Measurements from ENCODE around the gene GPATCH2L.

The GPATCH2L gene

GRCh38 chr14:76208340-76208739 lies 56.6 kb downstream of the GPATCH2L start:
- Histone ChIP-seq H3K36me3 (ENCODE audit: control insufficient read depth in 4 of 4, insufficient read depth in 4 of 4, low read length in 3 of 4) (peaks cover 0 to 21% (median 4%) of the 10 kb centered on the region in 4 experiments), H3K4me3 (ENCODE audit: control insufficient read depth in 1 of 7, extremely low read depth in 1 of 7, insufficient read depth in 4 of 7, low read depth in 2 of 7, low read length in 6 of 7) (no peak overlapping the region), H3K27ac (ENCODE audit: insufficient read depth in 1 of 2, low read depth in 1 of 2, low read length in 2 of 2, poor library complexity in 1 of 2, severe bottlenecking in 2 of 2) (no peak overlapping the region), H3K9me3 (ENCODE audit: control extremely low read depth in 1 of 5, control insufficient read depth in 4 of 5, insufficient read depth in 2 of 5, low read depth in 1 of 5, low read length in 4 of 5) (peaks cover 0 to 1% (median 0%) of the 10 kb centered on the region in 5 experiments), H3K4me1 (ENCODE audit: control extremely low read depth in 1 of 4, control insufficient read depth in 4 of 4, insufficient read depth in 4 of 4, low read length in 3 of 4) (peaks cover 0 to 6% (median 0%) of the 10 kb centered on the region in 4 experiments), H3K27me3 (replicated peaks in 2 of 5; ENCODE audit: control insufficient read depth in 4 of 5, insufficient read depth in 5 of 5, low read length in 4 of 5) (no peaks in the 10 kb centered on the region)
- DNase-seq, result no peak
- WGBS (ENCODE audit: insufficient coverage), result 53% methylated on average over 5 of the region's 5 CpGs
- POLR2A ChIA-PET, result no interaction called here
- CTCF ChIA-PET, result no interaction called here

- H3K36me3 ChIP-seq (ENCODE audit: control insufficient read depth in 4 of 4, insufficient read depth in 4 of 4, low read length in 3 of 4), result peaks cover 0 to 7% (median 0%) of the 10 kb centered on the region in 4 experiments
- H3K4me3 ChIP-seq (ENCODE audit: control insufficient read depth in 1 of 7, extremely low read depth in 1 of 7, insufficient read depth in 4 of 7, low read depth in 2 of 7, low read length in 6 of 7), result no peak overlapping the region
- H3K27me3 ChIP-seq (replicated peaks in 2 of 5; ENCODE audit: control insufficient read depth in 4 of 5, insufficient read depth in 5 of 5, low read length in 4 of 5), result no peaks in the 10 kb centered on the region
- DNase-seq, result no peak
- H3K4me1 ChIP-seq (ENCODE audit: control extremely low read depth in 1 of 4, control insufficient read depth in 4 of 4, insufficient read depth in 4 of 4, low read length in 3 of 4), result peaks cover 0 to 6% (median 0%) of the 10 kb centered on the region in 4 experiments
- peaks cover 0 to 5% (median 0%) of the 10 kb centered on the region in 5 experiments for H3K9me3 ChIP-seq (ENCODE audit: control extremely low read depth in 1 of 5, control insufficient read depth in 4 of 5, insufficient read depth in 2 of 5, low read depth in 1 of 5, low read length in 4 of 5)
- WGBS (ENCODE audit: insufficient coverage), result no CpG with 5 or more reads among the region's 3 CpGs
- ChIA-PET POLR2A (no interaction called here), CTCF (interaction anchor here (1.5 kb wide), 1 partner anchor 125 kb away, joined by 4 read pairs; no protein-coding TSS in a partner anchor)
- no peak overlapping the region for H3K27ac ChIP-seq (ENCODE audit: insufficient read depth in 1 of 2, low read depth in 1 of 2, low read length in 2 of 2, poor library complexity in 1 of 2, severe bottlenecking in 2 of 2)
Measured at GRCh38 chr14:76212242-76212641, 60.5 kb downstream of the GPATCH2L start.

DNA sequence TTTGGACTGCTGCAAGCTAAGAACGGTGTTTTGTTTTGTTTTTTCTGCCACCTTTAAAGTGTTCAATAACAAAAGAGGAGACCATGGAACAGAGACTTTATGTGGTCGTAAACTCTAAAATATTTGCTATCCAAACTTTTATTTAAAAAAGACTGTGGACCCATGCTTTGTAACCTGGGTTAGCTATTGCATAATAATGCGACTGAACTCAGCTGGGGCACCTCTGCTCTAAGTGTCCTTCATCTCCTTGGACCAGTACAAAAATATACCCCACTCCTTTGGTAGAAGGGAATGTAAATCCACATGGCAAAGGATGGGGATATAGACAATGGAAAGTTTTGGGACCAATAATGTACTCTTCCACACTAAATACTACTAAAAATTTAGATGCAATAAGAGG lies 65.5 kb downstream of the GPATCH2L start:
- no peaks in the 10 kb centered on the region for H3K4me1 ChIP-seq (ENCODE audit: control extremely low read depth in 1 of 4, control insufficient read depth in 4 of 4, insufficient read depth in 4 of 4, low read length in 3 of 4)
- POLR2A ChIA-PET, result no interaction called here
- CTCF ChIA-PET, result no interaction called here
- H3K36me3 ChIP-seq (ENCODE audit: control insufficient read depth in 4 of 4, insufficient read depth in 4 of 4, low read length in 3 of 4), result peaks cover 0 to 4% (median 0%) of the 10 kb centered on the region in 4 experiments
- DNase-seq, result no peak
- peaks cover 0 to 6% (median 3%) of the 10 kb centered on the region in 5 experiments for H3K9me3 ChIP-seq (ENCODE audit: control extremely low read depth in 1 of 5, control insufficient read depth in 4 of 5, insufficient read depth in 2 of 5, low read depth in 1 of 5, low read length in 4 of 5)
- H3K27me3 ChIP-seq (replicated peaks in 2 of 5; ENCODE audit: control insufficient read depth in 4 of 5, insufficient read depth in 5 of 5, low read length in 4 of 5), result no peaks in the 10 kb centered on the region
- 100% methylated on average over 2 of the region's 3 CpGs for WGBS (ENCODE audit: insufficient coverage)
- no peak overlapping the region for H3K27ac ChIP-seq (ENCODE audit: insufficient read depth in 1 of 2, low read depth in 1 of 2, low read length in 2 of 2, poor library complexity in 1 of 2, severe bottlenecking in 2 of 2)
- H3K4me3 ChIP-seq (ENCODE audit: control insufficient read depth in 1 of 7, extremely low read depth in 1 of 7, insufficient read depth in 4 of 7, low read depth in 2 of 7, low read length in 6 of 7), result no peak overlapping the region

- Histone ChIP-seq H3K27me3 (replicated peaks in 2 of 5; ENCODE audit: control insufficient read depth in 4 of 5, insufficient read depth in 5 of 5, low read length in 4 of 5) (no peaks in the 10 kb centered on the region), H3K9me3 (ENCODE audit: control extremely low read depth in 1 of 5, control insufficient read depth in 4 of 5, insufficient read depth in 2 of 5, low read depth in 1 of 5, low read length in 4 of 5) (peaks cover 0 to 6% (median 2%) of the 10 kb centered on the region in 5 experiments), H3K36me3 (ENCODE audit: control insufficient read depth in 4 of 4, insufficient read depth in 4 of 4, low read length in 3 of 4) (peaks cover 0 to 4% (median 0%) of the 10 kb centered on the region in 4 experiments), H3K27ac (ENCODE audit: insufficient read depth in 1 of 2, low read depth in 1 of 2, low read length in 2 of 2, poor library complexity in 1 of 2, severe bottlenecking in 2 of 2) (no peak overlapping the region), H3K4me3 (ENCODE audit: control insufficient read depth in 1 of 7, extremely low read depth in 1 of 7, insufficient read depth in 4 of 7, low read depth in 2 of 7, low read length in 6 of 7) (no peak overlapping the region), H3K4me1 (ENCODE audit: control extremely low read depth in 1 of 4, control insufficient read depth in 4 of 4, insufficient read depth in 4 of 4, low read length in 3 of 4) (no peaks in the 10 kb centered on the region)
- ChIA-PET POLR2A (no interaction called here), CTCF (no interaction called here)
- no peak for DNase-seq
- 100% methylated on average over 1 of the region's 2 CpGs for WGBS (ENCODE audit: insufficient coverage)
Measured at GRCh38 chr14:76218662-76219061, 66.9 kb downstream of the GPATCH2L start.

- DNase-seq, result no peak
- Histone ChIP-seq H3K27ac (ENCODE audit: insufficient read depth in 1 of 2, low read depth in 1 of 2, low read length in 2 of 2, poor library complexity in 1 of 2, severe bottlenecking in 2 of 2) (no peak overlapping the region), H3K9me3 (ENCODE audit: control extremely low read depth in 1 of 5, control insufficient read depth in 4 of 5, insufficient read depth in 2 of 5, low read depth in 1 of 5, low read length in 4 of 5) (peaks cover 0 to 11% (median 4%) of the 10 kb centered on the region in 5 experiments), H3K4me3 (ENCODE audit: control insufficient read depth in 1 of 7, extremely low read depth in 1 of 7, insufficient read depth in 4 of 7, low read depth in 2 of 7, low read length in 6 of 7) (no peak overlapping the region), H3K36me3 (ENCODE audit: control insufficient read depth in 4 of 4, insufficient read depth in 4 of 4, low read length in 3 of 4) (no peaks in the 10 kb centered on the region), H3K27me3 (replicated peaks in 2 of 5; ENCODE audit: control insufficient read depth in 4 of 5, insufficient read depth in 5 of 5, low read length in 4 of 5) (no peaks in the 10 kb centered on the region), H3K4me1 (ENCODE audit: control extremely low read depth in 1 of 4, control insufficient read depth in 4 of 4, insufficient read depth in 4 of 4, low read length in 3 of 4) (no peaks in the 10 kb centered on the region)
- 93% methylated on average over 3 of the region's 3 CpGs for WGBS (ENCODE audit: insufficient coverage)
- POLR2A ChIA-PET, result no interaction called here
- CTCF ChIA-PET, result no interaction called here
Measured at GRCh38 chr14:76219873-76220272, 68.2 kb downstream of the GPATCH2L start.

GRCh38 chr14:76227450-76228050 lies 75.8 kb downstream of the GPATCH2L start:
- WGBS (ENCODE audit: insufficient coverage), result 90% methylated on average over 7 of the region's 10 CpGs
- CTCF ChIA-PET, result interaction anchor here (0.8 kb wide), 1 partner anchor 46 kb away, joined by 3 read pairs; no protein-coding TSS in a partner anchor
- no peak for DNase-seq
- no peak overlapping the region for H3K4me3 ChIP-seq (ENCODE audit: control insufficient read depth in 1 of 7, extremely low read depth in 1 of 7, insufficient read depth in 4 of 7, low read depth in 2 of 7, low read length in 6 of 7)
- peaks cover 0 to 9% (median 4%) of the 10 kb centered on the region in 5 experiments for H3K9me3 ChIP-seq (ENCODE audit: control extremely low read depth in 1 of 5, control insufficient read depth in 4 of 5, insufficient read depth in 2 of 5, low read depth in 1 of 5, low read length in 4 of 5)
- H3K36me3 ChIP-seq (ENCODE audit: control insufficient read depth in 4 of 4, insufficient read depth in 4 of 4, low read length in 3 of 4), result no peaks in the 10 kb centered on the region
- no peak overlapping the region for H3K27ac ChIP-seq (ENCODE audit: insufficient read depth in 1 of 2, low read depth in 1 of 2, low read length in 2 of 2, poor library complexity in 1 of 2, severe bottlenecking in 2 of 2)
- POLR2A ChIA-PET, result no interaction called here
- no peaks in the 10 kb centered on the region for H3K4me1 ChIP-seq (ENCODE audit: control extremely low read depth in 1 of 4, control insufficient read depth in 4 of 4, insufficient read depth in 4 of 4, low read length in 3 of 4)
- no peaks in the 10 kb centered on the region for H3K27me3 ChIP-seq (replicated peaks in 2 of 5; ENCODE audit: control insufficient read depth in 4 of 5, insufficient read depth in 5 of 5, low read length in 4 of 5)

GRCh38 chr14:76228138-76228537 lies 76.4 kb downstream of the GPATCH2L start:
- peaks cover 0 to 9% (median 4%) of the 10 kb centered on the region in 5 experiments for H3K9me3 ChIP-seq (ENCODE audit: control extremely low read depth in 1 of 5, control insufficient read depth in 4 of 5, insufficient read depth in 2 of 5, low read depth in 1 of 5, low read length in 4 of 5)
- H3K4me3 ChIP-seq (ENCODE audit: control insufficient read depth in 1 of 7, extremely low read depth in 1 of 7, insufficient read depth in 4 of 7, low read depth in 2 of 7, low read length in 6 of 7), result no peak overlapping the region
- POLR2A ChIA-PET, result no interaction called here
- H3K36me3 ChIP-seq (ENCODE audit: control insufficient read depth in 4 of 4, insufficient read depth in 4 of 4, low read length in 3 of 4), result no peaks in the 10 kb centered on the region
- no peak for DNase-seq
- WGBS (ENCODE audit: insufficient coverage), result 93% methylated on average over 3 of the region's 10 CpGs
- CTCF ChIA-PET, result interaction anchor here (0.8 kb wide), 1 partner anchor 46 kb away, joined by 3 read pairs; no protein-coding TSS in a partner anchor
- no peaks in the 10 kb centered on the region for H3K4me1 ChIP-seq (ENCODE audit: control extremely low read depth in 1 of 4, control insufficient read depth in 4 of 4, insufficient read depth in 4 of 4, low read length in 3 of 4)
- H3K27me3 ChIP-seq (replicated peaks in 2 of 5; ENCODE audit: control insufficient read depth in 4 of 5, insufficient read depth in 5 of 5, low read length in 4 of 5), result no peaks in the 10 kb centered on the region
- H3K27ac ChIP-seq (ENCODE audit: insufficient read depth in 1 of 2, low read depth in 1 of 2, low read length in 2 of 2, poor library complexity in 1 of 2, severe bottlenecking in 2 of 2), result no peak overlapping the region

Data from common myeloid progenitor, CD34-positive (primary cell).